Caco-2 (cell line): ENCODE data around the gene YIPF3. TPM values are rescaled to one million over a fixed set of nuclear protein-coding genes. Genes with fewer than 3 reads are reported as not detected.

ENCODE experiments used
- BruUV-seq: library from RNA; stranded (reverse); fragments of 400-500 nt; replicated peaks from 2 replicates; lab custom pipeline; 2021; lab: Mats Ljungman, UMichigan
- CTCF ChIA-PET: fragments of 300-600 bp; sonication (Branson Sonifier 250); formaldehyde crosslinking; loops from one replicate; lab custom pipeline; 2022; ENCODE audit warnings: antibody characterized with exemption; lab: Charles Lee
- POLR2A ChIA-PET: fragments of 300-600 bp; sonication (Branson Sonifier 250); formaldehyde crosslinking; loops from one replicate; lab custom pipeline; 2022; ENCODE audit warnings: antibody characterized with exemption; lab: Charles Lee
- DNase-seq, 2 experiments: peaks; one replicate each; pipeline versions ENCODE4 v3.0.0 to v3.0.0-alpha.2; 2020 to 2022
- H3K27me3 ChIP-seq: replicated peaks from 2 replicates; pipeline ENCODE4 v1.6.0; 2011; ENCODE audit warnings: low read length; ENCODE audit not compliant: control insufficient read depth, insufficient read depth
- H3K36me3 ChIP-seq: 2 replicates; pipeline ENCODE4 v1.5.1; 2011; ENCODE audit warnings: low read length; ENCODE audit not compliant: control insufficient read depth, insufficient read depth
- H3K4me1 ChIP-seq: fragments of 250-450 bp; sonication (Bioruptor Pico); 2 replicates; pipeline ENCODE4 v1.5.1; 2020; ENCODE audit warnings: mild to moderate bottlenecking
- H3K4me3 ChIP-seq: 2 replicates; pipeline ENCODE4 v1.5.1; 2011; ENCODE audit warnings: low read depth, mild to moderate bottlenecking, control low read depth, low read length
- H3K9me3 ChIP-seq: fragments of 250-450 bp; sonication (Bioruptor Pico); 2 replicates; pipeline ENCODE4 v1.5.1; 2020; ENCODE audit warnings: mild to moderate bottlenecking, moderate library complexity
- H3K27ac Mint-ChIP-seq: one replicate; pipeline ENCODE4 v1.8.0; 2022; ENCODE audit warnings: mixed read lengths; ENCODE audit not compliant: unreplicated experiment
- H3K27me3 Mint-ChIP-seq: one replicate; pipeline ENCODE4 v1.8.0; 2022; ENCODE audit warnings: mixed read lengths; ENCODE audit not compliant: insufficient read depth, unreplicated experiment
- H3K36me3 Mint-ChIP-seq: one replicate; pipeline ENCODE4 v1.8.0; 2022; ENCODE audit warnings: mild to moderate bottlenecking, mixed read lengths; ENCODE audit not compliant: insufficient read depth, unreplicated experiment
- H3K4me1 Mint-ChIP-seq: one replicate; pipeline ENCODE4 v1.8.0; 2022; ENCODE audit warnings: low read depth, mixed read lengths; ENCODE audit not compliant: unreplicated experiment
- H3K4me3 Mint-ChIP-seq: one replicate; pipeline ENCODE4 v1.8.0; 2022; ENCODE audit warnings: mild to moderate bottlenecking, moderate library complexity, mixed read lengths; ENCODE audit not compliant: unreplicated experiment
- H3K9me3 Mint-ChIP-seq: one replicate; pipeline ENCODE4 v1.8.0; 2022; ENCODE audit warnings: mixed read lengths; ENCODE audit not compliant: unreplicated experiment
- intact Hi-C: fragments of 100-400 bp; cut with micrococcal nuclease; formaldehyde crosslinking; loops from one replicate; pipeline ENCODE4 v1.10.0; 2022; ENCODE audit not compliant: unreplicated experiment
- total RNA-seq: library from RNA; stranded (reverse); gene quantifications from 2 replicates; pipeline ENCODE4 v1.2.3, GENCODE V29; 2022
- TF ChIP-seq, protein P1 (sequence below), 2 experiments: fragments of 200-600 bp in 1 of 2; IDR thresholded peaks; 1 replicate in 1 of 2; 2 replicates in 1 of 2; pipeline versions ENCODE4 v1.5.1 to v1.8.0; 2011 to 2022; ENCODE audit warnings: antibody characterized with exemption in 1 of 2, control low read depth in 1 of 2, inconsistent platforms in 1 of 2, low read depth in 1 of 2, low read length in 1 of 2, mild to moderate bottlenecking in 1 of 2, moderate library complexity in 1 of 2; ENCODE audit not compliant: insufficient read depth in 1 of 2, severe bottlenecking in 1 of 2, unreplicated experiment in 1 of 2

YIPF3 gene
- total RNA-seq, 1 experiment from 2014 or later: 99.8 TPM

DNA sequence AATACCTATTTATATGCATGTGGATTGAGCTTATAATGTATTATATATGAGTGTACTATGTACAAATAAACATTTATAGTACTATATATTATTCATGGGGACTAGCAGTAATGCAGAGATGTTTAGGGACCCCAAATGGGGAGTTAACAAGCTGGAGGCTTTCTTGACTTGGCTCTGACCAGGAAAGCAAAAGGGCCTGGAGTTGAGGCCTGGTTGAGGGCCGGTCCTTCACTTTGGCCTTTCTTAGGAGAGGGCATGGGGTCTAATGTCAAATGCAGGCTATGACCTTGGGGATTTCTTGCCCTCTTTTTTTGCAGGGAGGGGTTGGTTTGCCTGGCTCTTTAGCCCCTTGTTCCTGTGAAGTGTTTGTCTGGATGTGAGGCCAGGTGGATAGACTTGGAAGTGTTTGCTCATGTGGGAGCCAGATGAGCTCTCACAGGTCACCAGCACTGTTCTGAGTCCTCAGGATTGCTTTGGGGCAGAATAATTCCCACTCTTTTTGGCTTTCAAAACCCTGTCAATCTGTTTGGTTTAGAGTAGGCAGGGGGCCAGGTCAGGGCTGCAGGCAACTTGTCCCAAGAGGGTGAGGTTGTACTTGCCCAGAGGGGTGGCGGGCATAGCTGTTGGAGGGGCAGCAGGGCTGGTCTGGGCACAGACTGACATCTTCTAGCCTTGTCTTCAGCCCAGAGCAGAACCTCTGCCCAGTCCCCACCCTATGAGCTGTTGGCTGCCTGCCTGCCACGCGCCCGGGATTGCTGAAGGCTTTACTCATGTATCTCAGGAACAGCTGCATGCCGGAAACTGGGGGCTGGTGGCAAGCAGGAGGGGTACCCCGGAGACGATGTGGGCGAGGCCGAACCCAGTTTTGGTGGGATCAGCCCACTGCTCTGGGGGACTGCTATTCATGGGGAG, 24.7 kb downstream of the YIPF3 start:
- ChIA-PET CTCF (interaction anchor here (0.9 kb wide), 1 partner anchor 35 kb away, joined by 3 read pairs; no protein-coding TSS in a partner anchor), POLR2A (no interaction called here)
- Histone ChIP-seq H3K36me3 (no peaks in the 10 kb centered on the region), H3K9me3 (no peaks in the 10 kb centered on the region), H3K4me1 (peaks cover 37% of the 10 kb centered on the region), H3K27me3 (no peaks in the 10 kb centered on the region), H3K4me3 (no peak overlapping the region)
- Mint-ChIP-seq H3K4me3 (no peak overlapping the region), H3K36me3 (no peaks in the 10 kb centered on the region), H3K27ac (no peak overlapping the region), H3K4me1 (peaks cover 20% of the 10 kb centered on the region), H3K9me3 (no peaks in the 10 kb centered on the region), H3K27me3 (no peaks in the 10 kb centered on the region)
- DNase-seq: no peak
- TF ChIP-seq, protein P1, sequence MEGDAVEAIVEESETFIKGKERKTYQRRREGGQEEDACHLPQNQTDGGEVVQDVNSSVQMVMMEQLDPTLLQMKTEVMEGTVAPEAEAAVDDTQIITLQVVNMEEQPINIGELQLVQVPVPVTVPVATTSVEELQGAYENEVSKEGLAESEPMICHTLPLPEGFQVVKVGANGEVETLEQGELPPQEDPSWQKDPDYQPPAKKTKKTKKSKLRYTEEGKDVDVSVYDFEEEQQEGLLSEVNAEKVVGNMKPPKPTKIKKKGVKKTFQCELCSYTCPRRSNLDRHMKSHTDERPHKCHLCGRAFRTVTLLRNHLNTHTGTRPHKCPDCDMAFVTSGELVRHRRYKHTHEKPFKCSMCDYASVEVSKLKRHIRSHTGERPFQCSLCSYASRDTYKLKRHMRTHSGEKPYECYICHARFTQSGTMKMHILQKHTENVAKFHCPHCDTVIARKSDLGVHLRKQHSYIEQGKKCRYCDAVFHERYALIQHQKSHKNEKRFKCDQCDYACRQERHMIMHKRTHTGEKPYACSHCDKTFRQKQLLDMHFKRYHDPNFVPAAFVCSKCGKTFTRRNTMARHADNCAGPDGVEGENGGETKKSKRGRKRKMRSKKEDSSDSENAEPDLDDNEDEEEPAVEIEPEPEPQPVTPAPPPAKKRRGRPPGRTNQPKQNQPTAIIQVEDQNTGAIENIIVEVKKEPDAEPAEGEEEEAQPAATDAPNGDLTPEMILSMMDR (IDR thresholded peaks at IDR 0.05; ENCODE audit: insufficient read depth in 1 of 2, low read depth in 1 of 2, low read length in 1 of 2, severe bottlenecking in 1 of 2, unreplicated experiment in 1 of 2): no peak
- no TSS peak for BruUV-seq
- intact Hi-C loops: no loop called here

DNA sequence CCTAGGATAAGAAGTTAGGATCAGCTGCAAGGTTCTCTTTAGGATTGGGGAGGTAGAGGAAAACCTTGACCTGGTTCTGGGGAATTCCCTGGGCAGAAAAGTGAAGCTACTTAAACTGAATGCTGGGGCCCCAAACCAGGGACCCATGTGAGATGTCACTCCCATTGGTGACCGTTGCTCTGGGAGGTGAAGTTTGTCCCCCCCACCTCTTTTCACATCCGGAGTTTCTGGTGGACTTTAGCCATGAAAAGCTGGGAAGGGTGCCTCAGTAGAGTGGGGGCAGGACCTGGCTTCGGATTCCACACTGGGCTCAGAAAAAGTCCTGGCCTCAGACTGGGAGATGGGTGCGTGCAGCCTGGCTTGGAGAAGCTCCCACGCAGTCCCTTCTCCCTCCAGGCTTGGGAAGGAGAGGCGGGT, 26.2 kb downstream of the YIPF3 start:
- peaks cover 11% of the 10 kb centered on the region for H3K4me1 Mint-ChIP-seq
- H3K27ac Mint-ChIP-seq: no peak overlapping the region
- no peak overlapping the region for H3K4me3 ChIP-seq
- TF ChIP-seq, protein P1 (IDR thresholded peaks at IDR 0.05; ENCODE audit: insufficient read depth in 1 of 2, low read depth in 1 of 2, low read length in 1 of 2, severe bottlenecking in 1 of 2, unreplicated experiment in 1 of 2): no peak
- intact Hi-C loops: no loop called here
- no peaks in the 10 kb centered on the region for H3K27me3 ChIP-seq
- no peaks in the 10 kb centered on the region for H3K9me3 ChIP-seq
- no TSS peak for BruUV-seq
- peaks cover 22% of the 10 kb centered on the region for H3K4me1 ChIP-seq
- ChIA-PET POLR2A (no interaction called here), CTCF (interaction anchor here (0.9 to 1.2 kb wide), 2 partner anchors 33 to 47 kb away, joined by 3 read pairs; no protein-coding TSS in a partner anchor)
- no peak for DNase-seq
- no peak overlapping the region for H3K4me3 Mint-ChIP-seq
- H3K9me3 Mint-ChIP-seq: no peaks in the 10 kb centered on the region
- H3K36me3 Mint-ChIP-seq: peaks cover 5% of the 10 kb centered on the region
- H3K27me3 Mint-ChIP-seq: no peaks in the 10 kb centered on the region
- no peaks in the 10 kb centered on the region for H3K36me3 ChIP-seq

DNA sequence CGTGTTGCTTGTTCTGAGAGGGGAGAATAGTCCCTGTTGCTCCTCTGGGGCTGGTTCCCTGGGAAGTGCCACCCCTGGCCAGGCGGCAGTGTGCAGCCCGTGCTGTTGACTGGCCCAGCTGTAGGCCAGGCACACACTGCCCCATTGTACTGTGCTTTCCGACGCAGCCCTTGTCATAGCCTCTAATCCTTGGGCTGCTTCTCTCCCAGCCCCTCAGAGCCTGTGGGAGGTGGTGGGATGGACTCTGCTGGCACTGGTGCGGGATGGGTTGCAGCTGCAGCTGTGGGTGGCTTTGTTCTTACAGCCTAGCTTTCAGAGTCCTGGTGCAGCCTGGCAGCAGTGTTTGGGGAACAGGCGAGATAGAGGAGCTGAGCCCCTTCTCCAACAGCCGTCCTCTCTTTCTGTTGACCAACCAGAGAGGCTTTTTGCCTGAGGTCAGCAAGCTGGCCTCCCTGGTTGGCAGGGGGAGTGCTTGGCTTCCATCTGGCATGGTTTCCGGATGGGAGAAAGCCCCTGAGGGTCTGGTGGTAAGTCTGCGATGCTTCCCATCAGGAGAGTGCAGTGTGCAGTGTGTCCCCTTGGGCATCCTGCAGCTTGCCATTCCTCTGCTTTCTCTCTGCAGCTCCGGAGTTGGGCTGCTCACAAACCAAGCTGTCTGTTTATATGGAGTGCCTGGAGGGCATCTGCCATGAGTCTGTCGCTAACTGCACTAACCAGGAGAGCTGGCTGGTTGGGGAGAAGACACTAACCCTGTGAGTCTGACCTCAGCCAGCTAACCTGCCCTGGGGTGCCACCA, 27.3 kb downstream of the YIPF3 start:
- Mint-ChIP-seq H3K36me3 (peaks cover 5% of the 10 kb centered on the region), H3K9me3 (no peaks in the 10 kb centered on the region), H3K27me3 (no peaks in the 10 kb centered on the region), H3K4me3 (no peak overlapping the region), H3K27ac (no peak overlapping the region), H3K4me1 (peaks cover 6% of the 10 kb centered on the region)
- intact Hi-C loops: no loop called here
- no peak for DNase-seq
- ChIA-PET POLR2A (no interaction called here), CTCF (interaction anchor here (1.2 kb wide), 1 partner anchor 45 kb away, joined by 3 read pairs; no protein-coding TSS in a partner anchor)
- H3K27me3 ChIP-seq: no peaks in the 10 kb centered on the region
- no peaks in the 10 kb centered on the region for H3K9me3 ChIP-seq
- no peak overlapping the region for H3K4me3 ChIP-seq
- BruUV-seq: no TSS peak
- TF ChIP-seq, protein P1 (IDR thresholded peaks at IDR 0.05; ENCODE audit: insufficient read depth in 1 of 2, low read depth in 1 of 2, low read length in 1 of 2, severe bottlenecking in 1 of 2, unreplicated experiment in 1 of 2): no peak
- H3K4me1 ChIP-seq: 0 out of 2 replicates have a peak, but pooled peaks cover 13% of the 10 kb centered on the region
- no peaks in the 10 kb centered on the region for H3K36me3 ChIP-seq
